DOHH2 (cell line): Measurements from ENCODE around the gene RASA3.

Experiments
- CTCF ChIP-seq: fragments of 200-600 bp; sonication (generic); IDR thresholded peaks from one replicate; pipeline ENCODE4 v1.5.1; 2014; ENCODE audit warnings: antibody characterized with exemption, mild to moderate bottlenecking, low read depth, low read length; ENCODE audit not compliant: poor library complexity, severe bottlenecking
- EZH2phosphoT487 ChIP-seq: fragments of 200-600 bp; sonication (generic); IDR thresholded peaks from 2 replicates; pipeline ENCODE4 v1.6.1; 2017; ENCODE audit warnings: borderline replicate concordance, mild to moderate bottlenecking, antibody characterized with exemption, low read length, moderate library complexity, mixed read lengths

GRCh38 chr13:113952983-113953520 lies 179.4 kb downstream of the RASA3 start:
- no peak for TF ChIP-seq EZH2phosphoT487
- TF ChIP-seq CTCF: no peak
